DOHH2 (cell line): ENCODE measurements around the gene RABGAP1L.

Source experiments
- H3F3A ChIP-seq: fragments of 200-600 bp; sonication (generic), shearing (Covaris generic); 2 replicates; pipeline ENCODE4 v1.6.0; 2016; ENCODE audit warnings: antibody characterized with exemption, mild to moderate bottlenecking; ENCODE audit not compliant: control insufficient read depth, insufficient read depth
- H3K27ac ChIP-seq: fragments of 200-600 bp; sonication (generic); 2 replicates; pipeline ENCODE4 v1.5.1; 2014; ENCODE audit warnings: low read depth, mild to moderate bottlenecking, low read length, moderate library complexity
- H3K27me3 ChIP-seq: fragments of 200-600 bp; sonication (generic); 2 replicates; pipeline ENCODE4 v1.6.1; 2014; ENCODE audit warnings: mild to moderate bottlenecking, low read length, mixed read lengths; ENCODE audit not compliant: control insufficient read depth
- H3K36me3 ChIP-seq: fragments of 200-600 bp; sonication (generic); 2 replicates; pipeline ENCODE4 v1.6.1; 2014; ENCODE audit warnings: mild to moderate bottlenecking, low read length, moderate library complexity, mixed read lengths; ENCODE audit not compliant: control insufficient read depth
- H3K4me1 ChIP-seq: fragments of 200-600 bp; sonication (generic); 2 replicates; pipeline ENCODE4 v1.6.1; 2014; ENCODE audit warnings: mild to moderate bottlenecking, low read length, mixed read lengths; ENCODE audit not compliant: control insufficient read depth
- H3K4me2 ChIP-seq: fragments of 200-600 bp; sonication (generic); 2 replicates; pipeline ENCODE4 v1.6.0; 2014; ENCODE audit warnings: mild to moderate bottlenecking, low read length, moderate library complexity
- H3K4me3 ChIP-seq: fragments of 200-600 bp; sonication (generic); 2 replicates; pipeline ENCODE4 v1.5.1; 2014; ENCODE audit warnings: mild to moderate bottlenecking, low read length, mixed read lengths
- H3K79me2 ChIP-seq: fragments of 200-600 bp; sonication (generic); 2 replicates; pipeline ENCODE4 v1.6.1; 2014; ENCODE audit warnings: mild to moderate bottlenecking, low read length, mixed read lengths; ENCODE audit not compliant: control insufficient read depth
- H3K9me2 ChIP-seq: fragments of 200-600 bp; sonication (generic); replicated peaks from 2 replicates; pipeline ENCODE4 v1.6.1; 2014; ENCODE audit warnings: mild to moderate bottlenecking, low read length, mixed read lengths; ENCODE audit not compliant: control insufficient read depth
- H3K9me3 ChIP-seq: fragments of 200-600 bp; sonication (generic); 2 replicates; pipeline ENCODE4 v1.6.1; 2014; ENCODE audit warnings: antibody characterized with exemption, low read length, mixed read lengths; ENCODE audit not compliant: control insufficient read depth, insufficient read depth
- H4K20me1 ChIP-seq: fragments of 200-600 bp; sonication (generic); 2 replicates; pipeline ENCODE4 v1.6.0; 2014; ENCODE audit warnings: low read depth, mild to moderate bottlenecking, antibody characterized with exemption, low read length, moderate library complexity; ENCODE audit not compliant: control insufficient read depth, insufficient read depth
- CTCF ChIP-seq: fragments of 200-600 bp; sonication (generic); IDR thresholded peaks from one replicate; pipeline ENCODE4 v1.5.1; 2014; ENCODE audit warnings: antibody characterized with exemption, mild to moderate bottlenecking, low read depth, low read length; ENCODE audit not compliant: poor library complexity, severe bottlenecking
- EZH2phosphoT487 ChIP-seq: fragments of 200-600 bp; sonication (generic); IDR thresholded peaks from 2 replicates; pipeline ENCODE4 v1.6.1; 2017; ENCODE audit warnings: borderline replicate concordance, mild to moderate bottlenecking, antibody characterized with exemption, low read length, moderate library complexity, mixed read lengths

Gene RABGAP1L

GRCh38 chr1:174397261-174397660 lies 237.9 kb downstream of the RABGAP1L start:
- H3K36me3 ChIP-seq = peaks cover 81% of the 10 kb centered on the region
- H3K4me2 ChIP-seq = no peak overlapping the region
- H3K27me3 ChIP-seq = no peaks in the 10 kb centered on the region
- H3K27ac ChIP-seq = no peak overlapping the region
- H3F3A ChIP-seq = no peaks in the 10 kb centered on the region
- no peaks in the 10 kb centered on the region for H3K4me1 ChIP-seq
- no peaks in the 10 kb centered on the region for H4K20me1 ChIP-seq
- TF ChIP-seq EZH2phosphoT487 (no peak), CTCF (no peak)
- no peaks in the 10 kb centered on the region for H3K9me2 ChIP-seq
- peaks cover 4% of the 10 kb centered on the region for H3K79me2 ChIP-seq
- H3K4me3 ChIP-seq = no peak overlapping the region
- H3K9me3 ChIP-seq = no peaks in the 10 kb centered on the region

GRCh38 chr1:174398246-174398645 lies 238.9 kb downstream of the RABGAP1L start:
- Histone ChIP-seq H3K4me3 (no peak overlapping the region), H3K79me2 (peaks cover 6% of the 10 kb centered on the region), H4K20me1 (no peaks in the 10 kb centered on the region), H3K9me3 (no peaks in the 10 kb centered on the region), H3F3A (no peaks in the 10 kb centered on the region), H3K4me2 (no peak overlapping the region), H3K27me3 (no peaks in the 10 kb centered on the region), H3K27ac (no peak overlapping the region), H3K4me1 (no peaks in the 10 kb centered on the region), H3K36me3 (peaks cover 80% of the 10 kb centered on the region), H3K9me2 (no peaks in the 10 kb centered on the region)
- TF ChIP-seq CTCF (no peak), EZH2phosphoT487 (no peak)

- Histone ChIP-seq H3K4me3 (no peak overlapping the region), H3K9me2 (no peaks in the 10 kb centered on the region), H3K4me2 (no peak overlapping the region), H3K27ac (no peak overlapping the region), H3K9me3 (no peaks in the 10 kb centered on the region), H4K20me1 (no peaks in the 10 kb centered on the region), H3K79me2 (peaks cover 6% of the 10 kb centered on the region), H3F3A (no peaks in the 10 kb centered on the region), H3K27me3 (no peaks in the 10 kb centered on the region), H3K4me1 (no peaks in the 10 kb centered on the region), H3K36me3 (peaks cover 77% of the 10 kb centered on the region)
- no peak for TF ChIP-seq EZH2phosphoT487
These were observed 239.9 kb downstream of the RABGAP1L start for GRCh38 chr1:174399211-174399610.

GRCh38 chr1:174401075-174401474 lies 241.8 kb downstream of the RABGAP1L start:
- H3K9me2 ChIP-seq = no peaks in the 10 kb centered on the region
- no peaks in the 10 kb centered on the region for H3K27me3 ChIP-seq
- H3K79me2 ChIP-seq = peaks cover 6% of the 10 kb centered on the region
- peaks cover 6% of the 10 kb centered on the region; the same call in 1 of the 2 replicates for H3K4me1 ChIP-seq
- no peaks in the 10 kb centered on the region for H3F3A ChIP-seq
- no peaks in the 10 kb centered on the region for H4K20me1 ChIP-seq
- H3K4me2 ChIP-seq = no peak overlapping the region
- no peak overlapping the region for H3K4me3 ChIP-seq
- no peak overlapping the region for H3K27ac ChIP-seq
- no peak for TF ChIP-seq EZH2phosphoT487
- TF ChIP-seq CTCF = no peak
- no peaks in the 10 kb centered on the region for H3K9me3 ChIP-seq
- H3K36me3 ChIP-seq = peaks cover 68% of the 10 kb centered on the region
